Mucosa of stomach (tissue), 1 donor: Measurements from ENCODE around the gene ZDHHC24.

Experiments
- H3K27me3 ChIP-seq: one replicate; pipeline ENCODE4 v1.7.0; 2013; ENCODE audit warnings: mild to moderate bottlenecking, low read length; ENCODE audit not compliant: control insufficient read depth, insufficient read depth
- H3K36me3 ChIP-seq: one replicate; pipeline ENCODE4 v1.7.0; 2013; ENCODE audit warnings: low read length; ENCODE audit not compliant: control insufficient read depth, insufficient read depth
- H3K4me1 ChIP-seq: one replicate; pipeline ENCODE4 v1.7.0; 2013; ENCODE audit warnings: mild to moderate bottlenecking, low read length; ENCODE audit not compliant: control insufficient read depth, insufficient read depth
- H3K4me3 ChIP-seq: one replicate; pipeline ENCODE4 v1.7.0; 2013; ENCODE audit warnings: low read length
- H3K9ac ChIP-seq: one replicate; pipeline ENCODE4 v1.7.0; 2013; ENCODE audit warnings: mild to moderate bottlenecking, low read length, moderate library complexity
- H3K9me3 ChIP-seq: one replicate; pipeline ENCODE4 v1.7.0; 2013; ENCODE audit warnings: mild to moderate bottlenecking, low read length, moderate library complexity; ENCODE audit not compliant: control insufficient read depth
- donor health status: Pancreatic carcinoma.

The ZDHHC24 gene

DNA sequence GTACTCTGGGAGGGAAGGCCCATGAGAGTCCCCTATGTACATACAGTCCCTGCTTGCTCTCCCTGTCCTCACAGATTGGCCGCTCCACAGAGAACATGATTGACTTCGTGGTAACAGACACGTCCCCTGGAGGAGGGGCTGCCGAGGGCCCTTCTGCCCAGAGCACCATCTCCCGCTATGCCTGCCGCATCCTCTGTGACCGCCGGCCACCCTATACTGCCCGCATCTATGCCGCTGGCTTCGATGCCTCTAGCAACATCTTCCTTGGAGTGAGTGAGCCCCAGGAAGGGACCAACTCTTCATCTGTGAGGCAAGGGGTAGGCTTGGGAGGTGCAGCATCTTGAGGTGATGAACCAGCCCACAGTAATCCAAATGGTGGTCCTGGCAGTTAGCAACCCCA, 72.7 kb downstream of the ZDHHC24 start:
- Histone ChIP-seq H3K36me3 (no peaks in the 10 kb centered on the region), H3K9ac (no peak overlapping the region), H3K4me1 (peaks cover under 1% of the 10 kb centered on the region), H3K4me3 (no peak overlapping the region), H3K9me3 (no peaks in the 10 kb centered on the region), H3K27me3 (no peaks in the 10 kb centered on the region)

DNA sequence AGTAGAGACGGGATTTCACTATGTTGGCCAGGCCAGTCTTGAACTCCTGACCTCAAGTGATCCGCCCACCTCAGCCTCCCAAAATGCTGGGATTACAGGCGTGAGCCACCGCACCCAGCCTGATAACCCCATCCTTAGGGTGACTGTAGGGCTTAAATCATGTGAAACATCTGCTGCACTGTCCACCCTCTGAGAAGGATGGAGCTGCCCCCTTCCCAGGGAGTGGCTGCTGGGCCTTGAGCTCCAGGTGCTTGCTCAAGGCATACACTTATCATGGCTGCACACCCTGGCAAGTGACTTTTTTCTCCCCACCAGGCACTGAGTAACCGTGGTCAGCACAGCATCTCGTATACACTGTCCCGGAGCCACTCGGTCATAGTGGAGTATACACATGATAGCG, 73.8 kb downstream of the ZDHHC24 start:
- Histone ChIP-seq H3K27me3 (no peaks in the 10 kb centered on the region), H3K9me3 (no peaks in the 10 kb centered on the region), H3K4me1 (peaks cover 11% of the 10 kb centered on the region), H3K36me3 (no peaks in the 10 kb centered on the region), H3K9ac (no peak overlapping the region), H3K4me3 (no peak overlapping the region)

DNA sequence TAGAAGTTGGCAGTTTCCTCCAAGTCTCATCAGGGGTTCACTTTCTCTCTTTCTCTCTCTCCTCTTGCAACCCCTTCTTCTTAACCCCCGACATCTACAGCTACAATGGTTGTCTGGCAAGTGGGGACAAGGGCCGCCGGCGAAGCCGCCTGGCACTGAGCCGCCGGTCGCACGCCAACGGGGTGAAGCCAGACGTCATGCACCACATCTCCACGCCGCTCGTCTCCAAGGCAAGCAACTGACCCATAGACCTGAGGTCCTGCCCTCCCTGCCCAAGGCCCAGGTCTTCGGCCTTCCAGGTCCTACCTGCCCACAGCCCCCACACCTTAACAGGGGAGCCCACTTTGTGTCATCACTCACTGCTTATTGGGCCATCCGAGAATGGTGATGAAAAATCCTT, 74.7 kb downstream of the ZDHHC24 start:
- H3K36me3 ChIP-seq = no peaks in the 10 kb centered on the region
- no peak overlapping the region for H3K9ac ChIP-seq
- no peaks in the 10 kb centered on the region for H3K9me3 ChIP-seq
- no peak overlapping the region for H3K4me3 ChIP-seq
- H3K27me3 ChIP-seq = no peaks in the 10 kb centered on the region
- H3K4me1 ChIP-seq = peaks cover 11% of the 10 kb centered on the region
